ENCODE data around the gene USH1C.

The USH1C gene

GRCh38 chr11:17556999-17557398, 12.8 kb upstream of the USH1C start:
- Histone ChIP-seq H3K9ac (ENCODE audit: low read depth, low read length) (no peak overlapping the region), H3K36me3 (ENCODE audit: control insufficient read depth, insufficient read depth, low read length) (no peaks in the 10 kb centered on the region), H3K4me3 (ENCODE audit: low read depth, low read length) (no peak overlapping the region), H3K27ac (ENCODE audit: low read depth, low read length) (no peak overlapping the region), H3K4me1 (ENCODE audit: control insufficient read depth, insufficient read depth, low read length) (no peaks in the 10 kb centered on the region), H3K9me3 (ENCODE audit: control insufficient read depth, insufficient read depth, low read length) (no peaks in the 10 kb centered on the region), H3K27me3 (ENCODE audit: control insufficient read depth, insufficient read depth, low read length) (no peaks in the 10 kb centered on the region)

DNA sequence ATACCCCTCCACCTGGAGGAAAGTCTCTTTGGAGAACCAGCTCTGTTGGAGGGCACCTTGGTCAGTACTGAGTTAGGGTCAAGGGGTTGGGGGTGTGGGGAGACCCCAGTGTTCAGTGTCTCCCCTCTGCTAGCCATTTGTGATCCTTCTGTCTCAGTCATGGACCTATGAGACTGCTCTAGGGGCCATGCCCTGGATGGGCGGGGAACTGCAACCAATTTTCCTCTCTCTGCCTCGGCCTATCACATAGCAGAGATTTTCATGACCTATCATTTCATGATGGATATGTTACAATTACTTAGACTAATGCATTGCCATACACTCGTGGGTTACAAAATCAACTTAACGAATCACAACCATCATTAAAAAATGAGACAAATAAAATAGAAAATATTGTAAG, 10.3 kb upstream of the USH1C start:
- no peaks in the 10 kb centered on the region; the same call in 1 of the 2 replicates for H3K4me1 ChIP-seq (ENCODE audit: control insufficient read depth, insufficient read depth, low read length)
- no peak overlapping the region for H3K27ac ChIP-seq (ENCODE audit: low read depth, low read length)
- H3K9me3 ChIP-seq (ENCODE audit: control insufficient read depth, insufficient read depth, low read length) = no peaks in the 10 kb centered on the region
- H3K27me3 ChIP-seq (ENCODE audit: control insufficient read depth, insufficient read depth, low read length) = no peaks in the 10 kb centered on the region
- H3K9ac ChIP-seq (ENCODE audit: low read depth, low read length) = no peak overlapping the region
- no peak overlapping the region for H3K4me3 ChIP-seq (ENCODE audit: low read depth, low read length)
- no peaks in the 10 kb centered on the region for H3K36me3 ChIP-seq (ENCODE audit: control insufficient read depth, insufficient read depth, low read length)

GRCh38 chr11:17553249-17553546, 9.0 kb upstream of the USH1C start:
- Histone ChIP-seq H3K27me3 (ENCODE audit: control insufficient read depth, insufficient read depth, low read length) (no peaks in the 10 kb centered on the region), H3K36me3 (ENCODE audit: control insufficient read depth, insufficient read depth, low read length) (no peaks in the 10 kb centered on the region), H3K27ac (ENCODE audit: low read depth, low read length) (no peak overlapping the region), H3K4me3 (ENCODE audit: low read depth, low read length) (no peak overlapping the region), H3K9ac (ENCODE audit: low read depth, low read length) (no peak overlapping the region), H3K4me1 (ENCODE audit: control insufficient read depth, insufficient read depth, low read length) (no peaks in the 10 kb centered on the region; the same call in 1 of the 2 replicates), H3K9me3 (ENCODE audit: control insufficient read depth, insufficient read depth, low read length) (no peaks in the 10 kb centered on the region)

- no peak overlapping the region for H3K27ac ChIP-seq (ENCODE audit: low read depth, low read length)
- H3K27me3 ChIP-seq (ENCODE audit: control insufficient read depth, insufficient read depth, low read length) = peaks cover 5% of the 10 kb centered on the region
- H3K4me3 ChIP-seq (ENCODE audit: low read depth, low read length) = no peak overlapping the region
- H3K9me3 ChIP-seq (ENCODE audit: control insufficient read depth, insufficient read depth, low read length) = no peaks in the 10 kb centered on the region
- no peaks in the 10 kb centered on the region for H3K36me3 ChIP-seq (ENCODE audit: control insufficient read depth, insufficient read depth, low read length)
- H3K9ac ChIP-seq (ENCODE audit: low read depth, low read length) = no peak overlapping the region
- peaks cover 1% of the 10 kb centered on the region; the same call in 1 of the 2 replicates for H3K4me1 ChIP-seq (ENCODE audit: control insufficient read depth, insufficient read depth, low read length)
Observed at GRCh38 chr11:17552392-17553248, 8.4 kb upstream of the USH1C start.

DNA sequence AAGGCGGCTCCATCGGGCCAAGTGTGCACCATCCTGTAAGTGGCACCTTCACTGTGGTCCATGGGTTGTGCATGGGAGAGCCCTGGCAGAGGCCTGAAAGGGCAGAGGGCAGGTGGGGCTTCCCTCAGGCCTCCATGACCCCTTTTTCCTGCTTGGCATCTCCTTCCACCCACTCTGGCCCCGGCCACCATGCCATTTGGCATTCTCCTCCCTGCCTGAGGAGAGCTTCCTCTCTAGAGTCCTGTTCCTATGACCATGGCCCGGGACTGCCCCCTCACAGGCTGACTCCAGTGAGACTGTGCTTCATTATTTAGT, 7.8 kb upstream of the USH1C start:
- Histone ChIP-seq H3K27me3 (ENCODE audit: control insufficient read depth, insufficient read depth, low read length) (peaks cover 10% of the 10 kb centered on the region), H3K9ac (ENCODE audit: low read depth, low read length) (no peak overlapping the region), H3K4me1 (ENCODE audit: control insufficient read depth, insufficient read depth, low read length) (peaks cover 7% of the 10 kb centered on the region), H3K9me3 (ENCODE audit: control insufficient read depth, insufficient read depth, low read length) (no peaks in the 10 kb centered on the region), H3K27ac (ENCODE audit: low read depth, low read length) (no peak overlapping the region), H3K4me3 (ENCODE audit: low read depth, low read length) (no peak overlapping the region), H3K36me3 (ENCODE audit: control insufficient read depth, insufficient read depth, low read length) (no peaks in the 10 kb centered on the region)

- Histone ChIP-seq H3K9ac (ENCODE audit: low read depth, low read length) (no peak overlapping the region), H3K9me3 (ENCODE audit: control insufficient read depth, insufficient read depth, low read length) (no peaks in the 10 kb centered on the region), H3K27me3 (ENCODE audit: control insufficient read depth, insufficient read depth, low read length) (peaks cover 10% of the 10 kb centered on the region), H3K36me3 (ENCODE audit: control insufficient read depth, insufficient read depth, low read length) (no peaks in the 10 kb centered on the region), H3K27ac (ENCODE audit: low read depth, low read length) (no peak overlapping the region), H3K4me3 (ENCODE audit: low read depth, low read length) (no peak overlapping the region), H3K4me1 (ENCODE audit: control insufficient read depth, insufficient read depth, low read length) (peaks cover 10% of the 10 kb centered on the region)
Observed at GRCh38 chr11:17551347-17552040, 7.3 kb upstream of the USH1C start.

DNA sequence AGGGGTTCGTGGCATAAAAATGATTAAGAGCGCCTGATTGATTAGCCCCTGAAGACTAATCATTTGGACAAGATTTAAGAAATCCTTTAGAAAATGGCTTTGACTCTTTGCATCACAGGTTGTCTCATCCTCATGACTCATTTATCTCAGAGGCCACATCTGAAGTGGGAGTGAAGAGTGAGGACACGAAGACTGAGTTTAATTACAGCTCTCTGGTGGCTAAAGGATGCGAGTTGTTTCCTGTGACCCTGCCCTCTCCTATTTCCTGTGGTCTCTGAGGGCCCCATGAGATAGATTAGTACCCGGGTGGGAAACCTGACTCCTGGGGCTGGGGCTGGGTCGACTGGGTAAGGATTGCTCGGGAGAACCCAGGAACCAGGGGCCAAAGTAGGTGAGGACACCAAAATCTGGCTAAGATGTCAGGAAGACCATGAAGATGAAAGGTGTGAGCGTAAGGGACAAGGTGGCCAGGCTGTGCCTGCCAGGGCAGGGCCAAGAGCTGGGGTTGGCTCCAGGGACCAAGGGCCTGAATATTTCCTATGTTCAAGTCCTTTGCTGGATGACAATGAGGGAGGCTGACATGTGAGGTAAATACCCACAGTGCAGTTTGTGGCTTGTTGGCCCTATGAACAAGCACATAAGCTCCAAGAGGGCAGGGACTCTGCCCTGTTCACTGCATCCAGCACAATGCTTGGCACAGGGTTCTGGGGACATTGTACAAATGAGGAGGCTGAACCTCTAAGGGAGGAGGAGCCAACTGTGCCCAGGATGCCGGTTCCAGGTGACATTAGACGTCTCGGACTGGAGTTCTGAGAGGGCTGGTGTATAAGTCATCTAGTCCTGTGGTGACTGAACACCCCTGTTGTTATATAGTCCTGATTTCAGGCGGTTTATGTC, 6.5 kb upstream of the USH1C start:
- no peak overlapping the region for H3K4me3 ChIP-seq (ENCODE audit: low read depth, low read length)
- H3K27ac ChIP-seq (ENCODE audit: low read depth, low read length) = no peak overlapping the region
- no peaks in the 10 kb centered on the region for H3K36me3 ChIP-seq (ENCODE audit: control insufficient read depth, insufficient read depth, low read length)
- no peaks in the 10 kb centered on the region for H3K9me3 ChIP-seq (ENCODE audit: control insufficient read depth, insufficient read depth, low read length)
- peaks cover 10% of the 10 kb centered on the region for H3K27me3 ChIP-seq (ENCODE audit: control insufficient read depth, insufficient read depth, low read length)
- no peak overlapping the region for H3K9ac ChIP-seq (ENCODE audit: low read depth, low read length)
- peaks cover 10% of the 10 kb centered on the region for H3K4me1 ChIP-seq (ENCODE audit: control insufficient read depth, insufficient read depth, low read length)

DNA sequence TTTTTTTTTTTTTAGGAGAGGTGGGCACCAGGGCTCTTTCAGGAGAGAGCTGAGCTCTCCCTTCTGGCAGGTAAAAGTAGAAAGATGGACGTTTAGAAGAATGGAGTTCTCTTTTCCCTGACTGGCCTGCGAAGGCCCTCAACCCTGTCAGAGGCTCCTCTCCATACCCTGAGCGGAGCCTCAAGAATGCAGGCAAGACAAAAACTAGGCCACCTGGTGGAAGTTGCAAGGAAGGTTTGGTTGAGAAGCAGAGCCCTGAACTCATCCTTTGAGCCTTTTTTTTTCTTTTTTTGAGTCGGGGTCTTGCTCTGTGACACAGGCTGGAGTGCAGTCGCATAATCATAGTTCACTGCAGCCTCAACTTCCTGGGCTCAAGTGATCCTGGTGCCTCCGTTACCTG, 4.2 kb upstream of the USH1C start:
- no peak overlapping the region for H3K9ac ChIP-seq (ENCODE audit: low read depth, low read length)
- peaks cover 10% of the 10 kb centered on the region for H3K4me1 ChIP-seq (ENCODE audit: control insufficient read depth, insufficient read depth, low read length)
- no peak overlapping the region for H3K27ac ChIP-seq (ENCODE audit: low read depth, low read length)
- H3K36me3 ChIP-seq (ENCODE audit: control insufficient read depth, insufficient read depth, low read length) = no peaks in the 10 kb centered on the region
- H3K4me3 ChIP-seq (ENCODE audit: low read depth, low read length) = no peak overlapping the region
- H3K9me3 ChIP-seq (ENCODE audit: control insufficient read depth, insufficient read depth, low read length) = no peaks in the 10 kb centered on the region
- peaks cover 16% of the 10 kb centered on the region for H3K27me3 ChIP-seq (ENCODE audit: control insufficient read depth, insufficient read depth, low read length)

DNA sequence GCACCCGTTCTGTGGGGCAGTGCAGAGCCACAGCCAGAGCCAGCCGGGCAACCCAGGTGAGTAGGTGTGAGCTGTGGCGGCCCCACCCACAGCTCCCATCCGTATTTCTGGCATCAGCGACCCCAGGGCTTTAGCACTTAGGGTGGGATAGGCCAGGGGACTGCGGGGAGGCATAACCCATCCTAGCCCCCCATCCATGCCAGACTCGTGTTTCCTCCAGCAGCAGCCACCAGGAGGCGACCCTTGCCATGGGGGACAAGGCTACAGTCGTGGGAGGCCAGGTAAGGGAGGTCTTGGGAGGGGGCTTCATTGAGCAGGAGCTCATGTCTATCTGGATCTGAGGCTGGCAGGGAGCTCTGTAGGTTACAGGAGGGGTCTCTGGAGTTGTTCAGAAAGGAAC, 3.7 kb upstream of the USH1C start:
- no peaks in the 10 kb centered on the region for H3K9me3 ChIP-seq (ENCODE audit: control insufficient read depth, insufficient read depth, low read length)
- H3K36me3 ChIP-seq (ENCODE audit: control insufficient read depth, insufficient read depth, low read length) = no peaks in the 10 kb centered on the region
- peaks cover 10% of the 10 kb centered on the region for H3K4me1 ChIP-seq (ENCODE audit: control insufficient read depth, insufficient read depth, low read length)
- no peak overlapping the region for H3K9ac ChIP-seq (ENCODE audit: low read depth, low read length)
- H3K27ac ChIP-seq (ENCODE audit: low read depth, low read length) = no peak overlapping the region
- no peak overlapping the region for H3K4me3 ChIP-seq (ENCODE audit: low read depth, low read length)
- H3K27me3 ChIP-seq (ENCODE audit: control insufficient read depth, insufficient read depth, low read length) = peaks cover 17% of the 10 kb centered on the region

DNA sequence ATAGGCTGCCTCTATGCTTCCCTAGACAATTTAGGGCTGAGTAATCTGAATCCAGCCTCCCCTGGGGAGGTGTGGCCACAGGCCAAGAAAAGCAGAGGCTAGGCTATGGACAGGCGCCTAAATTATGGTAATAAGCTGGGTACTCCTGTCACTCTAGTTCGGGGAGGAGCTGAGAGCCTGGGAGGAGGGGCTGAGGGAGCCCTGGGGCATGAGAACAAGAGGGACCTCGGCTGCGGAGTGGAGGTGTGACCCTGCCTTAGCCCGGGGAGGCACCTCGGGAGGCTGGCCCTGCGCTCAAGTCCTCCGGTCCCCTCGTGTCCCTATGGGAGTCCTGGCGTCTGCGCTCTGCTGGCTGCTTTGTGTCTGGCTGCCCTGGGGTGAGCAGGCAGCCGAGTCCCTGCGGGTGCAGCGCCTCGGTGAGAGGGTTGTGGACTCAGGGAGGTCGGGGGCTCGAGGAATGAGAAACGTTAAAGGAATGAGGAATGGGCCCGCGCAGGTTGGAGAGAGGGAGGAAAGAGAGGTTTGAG, 2.9 kb upstream of the USH1C start, which contains the start of gene OTOG:
Gene OTOG, plus strand, starts transcription at position 209 of the 527 bp plus-strand sequence. Its CDS starts 114 bp downstream, at position 323.
- Histone ChIP-seq H3K27me3 (ENCODE audit: control insufficient read depth, insufficient read depth, low read length) (peaks cover 21% of the 10 kb centered on the region), H3K9me3 (ENCODE audit: control insufficient read depth, insufficient read depth, low read length) (no peaks in the 10 kb centered on the region), H3K36me3 (ENCODE audit: control insufficient read depth, insufficient read depth, low read length) (no peaks in the 10 kb centered on the region), H3K27ac (ENCODE audit: low read depth, low read length) (no peak within 1 kb of the TSS), H3K4me3 (ENCODE audit: low read depth, low read length) (peak within 1 kb of the TSS; percentile 53), H3K4me1 (ENCODE audit: control insufficient read depth, insufficient read depth, low read length) (peaks cover 10% of the 10 kb centered on the region), H3K9ac (ENCODE audit: low read depth, low read length) (no peak within 1 kb of the TSS)
